ENCODE data around the gene FAS.

- TF ChIP-seq, protein P1, sequence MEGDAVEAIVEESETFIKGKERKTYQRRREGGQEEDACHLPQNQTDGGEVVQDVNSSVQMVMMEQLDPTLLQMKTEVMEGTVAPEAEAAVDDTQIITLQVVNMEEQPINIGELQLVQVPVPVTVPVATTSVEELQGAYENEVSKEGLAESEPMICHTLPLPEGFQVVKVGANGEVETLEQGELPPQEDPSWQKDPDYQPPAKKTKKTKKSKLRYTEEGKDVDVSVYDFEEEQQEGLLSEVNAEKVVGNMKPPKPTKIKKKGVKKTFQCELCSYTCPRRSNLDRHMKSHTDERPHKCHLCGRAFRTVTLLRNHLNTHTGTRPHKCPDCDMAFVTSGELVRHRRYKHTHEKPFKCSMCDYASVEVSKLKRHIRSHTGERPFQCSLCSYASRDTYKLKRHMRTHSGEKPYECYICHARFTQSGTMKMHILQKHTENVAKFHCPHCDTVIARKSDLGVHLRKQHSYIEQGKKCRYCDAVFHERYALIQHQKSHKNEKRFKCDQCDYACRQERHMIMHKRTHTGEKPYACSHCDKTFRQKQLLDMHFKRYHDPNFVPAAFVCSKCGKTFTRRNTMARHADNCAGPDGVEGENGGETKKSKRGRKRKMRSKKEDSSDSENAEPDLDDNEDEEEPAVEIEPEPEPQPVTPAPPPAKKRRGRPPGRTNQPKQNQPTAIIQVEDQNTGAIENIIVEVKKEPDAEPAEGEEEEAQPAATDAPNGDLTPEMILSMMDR (IDR thresholded peaks at IDR 0.05; ENCODE audit: low read depth, low read length, missing input control), result no peak
- TF ChIP-seq TAF1 (conservative IDR thresholded peaks at IDR 0.05), result no peak
These were observed 3.4 kb downstream of the FAS start for GRCh38 chr10:88994019-88994418.

Data from liver (tissue), 3 donors.